Neural cell (in vitro differentiated cells): Measurements from ENCODE around the gene IL12RB2.

ENCODE experiments used
- EZH2 ChIP-seq: fragments of 200-600, 300-800 bp; shearing (Covaris generic), sonication (generic); IDR thresholded peaks from 2 replicates; pipeline ENCODE4 v1.6.1; 2014; ENCODE audit warnings: antibody characterized with exemption, low read length, borderline replicate concordance, mild to moderate bottlenecking; ENCODE audit not compliant: insufficient read depth, poor library complexity, severe bottlenecking
- MXI1 ChIP-seq: fragments of 450-650 bp; conservative IDR thresholded peaks from 2 replicates; pipeline ENCODE4 v1.6.1; 2014; ENCODE audit warnings: antibody characterized with exemption, mild to moderate bottlenecking; ENCODE audit not compliant: poor library complexity, severe bottlenecking
- POLR2AphosphoS5 ChIP-seq: IDR thresholded peaks from 2 replicates; pipeline ENCODE4 v1.6.1; 2012
- REST ChIP-seq: IDR thresholded peaks from 2 replicates; pipeline ENCODE4 v1.6.1; 2012; ENCODE audit warnings: borderline replicate concordance
- TAF1 ChIP-seq: IDR thresholded peaks from 2 replicates; pipeline ENCODE4 v1.6.1; 2012; ENCODE audit warnings: low read depth
- TF ChIP-seq, protein P1 (sequence below): fragments of 450-650 bp; IDR thresholded peaks from 2 replicates; pipeline ENCODE4 v1.5.1; 2014; ENCODE audit warnings: antibody characterized with exemption, mild to moderate bottlenecking, moderate library complexity; ENCODE audit not compliant: poor library complexity, severe bottlenecking

DNA sequence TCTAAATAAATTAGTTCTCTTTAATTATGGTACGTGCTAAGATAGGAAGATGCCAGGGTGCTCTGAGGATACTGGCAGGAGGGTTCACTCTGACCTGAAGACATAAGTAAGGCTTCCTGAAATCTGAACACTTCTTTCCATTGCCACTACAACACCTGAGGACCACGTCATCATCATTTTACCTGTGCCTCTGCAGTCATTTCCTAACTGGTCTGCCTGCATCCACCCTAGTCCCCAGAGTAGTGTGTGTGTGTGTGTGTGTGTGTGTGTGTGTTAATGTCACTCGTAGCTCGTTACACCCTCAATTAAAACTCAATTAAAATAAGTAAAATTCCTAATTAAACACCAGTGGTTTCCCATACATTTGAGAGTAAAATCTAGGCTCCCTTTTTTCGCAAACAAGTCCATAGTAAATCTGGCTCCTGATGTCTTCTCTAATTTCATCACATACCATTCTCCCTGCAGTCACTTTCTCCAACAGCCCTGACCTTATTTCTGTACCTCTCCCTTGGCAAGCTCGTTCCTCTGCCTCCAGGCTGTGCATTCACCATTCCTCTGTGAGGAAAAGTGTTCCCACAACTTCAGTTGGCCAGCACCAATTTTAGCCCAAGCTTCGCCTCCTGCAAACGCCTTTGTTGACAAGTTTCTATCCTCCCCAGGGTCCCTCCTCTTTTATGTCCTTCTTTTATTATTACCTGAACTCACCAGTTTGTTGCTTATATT, 8.7 kb downstream of the IL12RB2 start:
- TF ChIP-seq POLR2AphosphoS5 (no peak), TAF1 (no peak), EZH2 (no peak), REST (no peak), MXI1 (no peak)
- TF ChIP-seq, protein P1, sequence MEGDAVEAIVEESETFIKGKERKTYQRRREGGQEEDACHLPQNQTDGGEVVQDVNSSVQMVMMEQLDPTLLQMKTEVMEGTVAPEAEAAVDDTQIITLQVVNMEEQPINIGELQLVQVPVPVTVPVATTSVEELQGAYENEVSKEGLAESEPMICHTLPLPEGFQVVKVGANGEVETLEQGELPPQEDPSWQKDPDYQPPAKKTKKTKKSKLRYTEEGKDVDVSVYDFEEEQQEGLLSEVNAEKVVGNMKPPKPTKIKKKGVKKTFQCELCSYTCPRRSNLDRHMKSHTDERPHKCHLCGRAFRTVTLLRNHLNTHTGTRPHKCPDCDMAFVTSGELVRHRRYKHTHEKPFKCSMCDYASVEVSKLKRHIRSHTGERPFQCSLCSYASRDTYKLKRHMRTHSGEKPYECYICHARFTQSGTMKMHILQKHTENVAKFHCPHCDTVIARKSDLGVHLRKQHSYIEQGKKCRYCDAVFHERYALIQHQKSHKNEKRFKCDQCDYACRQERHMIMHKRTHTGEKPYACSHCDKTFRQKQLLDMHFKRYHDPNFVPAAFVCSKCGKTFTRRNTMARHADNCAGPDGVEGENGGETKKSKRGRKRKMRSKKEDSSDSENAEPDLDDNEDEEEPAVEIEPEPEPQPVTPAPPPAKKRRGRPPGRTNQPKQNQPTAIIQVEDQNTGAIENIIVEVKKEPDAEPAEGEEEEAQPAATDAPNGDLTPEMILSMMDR, result no peak
